ENCODE results near the gene ZNF444.

DNA sequence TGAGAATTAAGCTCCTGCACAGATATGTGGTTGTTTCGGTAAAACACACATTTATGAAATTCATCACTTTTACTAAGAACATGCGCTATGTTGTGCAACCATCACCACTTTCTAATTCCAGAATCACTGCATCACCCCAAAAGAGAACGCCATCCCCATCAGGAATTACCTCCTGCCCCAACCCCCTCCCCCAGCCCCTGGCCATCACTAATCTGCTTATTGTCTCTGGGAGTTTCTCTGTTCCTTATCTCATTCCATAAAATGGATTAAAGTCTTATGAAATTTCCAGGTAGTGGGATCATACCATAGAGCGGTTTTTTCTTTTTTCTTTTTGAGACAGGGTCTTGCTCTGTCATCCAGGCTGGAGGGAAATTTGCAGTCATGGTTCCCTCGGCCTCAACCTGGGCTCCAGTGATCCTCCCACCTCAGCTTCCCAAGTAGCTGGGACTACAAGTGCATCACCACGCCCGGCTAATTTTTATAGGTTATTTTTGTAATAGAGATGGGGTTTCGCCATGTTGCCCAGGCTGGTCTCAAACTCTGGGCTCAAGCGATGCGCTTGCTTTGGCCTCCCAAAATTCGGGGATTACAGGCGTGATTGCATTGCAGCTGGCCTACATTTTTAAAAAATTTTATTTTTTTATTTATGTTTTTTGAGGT, 53.0 kb downstream of the ZNF444 start:
- no peak for TF ChIP-seq CTCF (IDR thresholded peaks at IDR 0.05 in 8 of 11, conservative IDR thresholded peaks at IDR 0.05 in 3 of 11)
- no peak for TF ChIP-seq POLR2A (IDR thresholded peaks at IDR 0.05)
